Choroid plexus epithelial cell (primary cell): ENCODE measurements around the gene POLN.
"Not testable (repeated sequence)": the region's sequence is repeated elsewhere in the genome, so short reads cannot be mapped to it uniquely, and the experiment has no call there.

Experiments used
- DNase-seq: peaks from one replicate; pipeline ENCODE4 v3.0.0-alpha.2; 2010; ENCODE audit warnings: low read depth
- H3K4me3 ChIP-seq: 2 replicates; pipeline ENCODE4 v1.5.1; 2011; ENCODE audit warnings: low read depth, mild to moderate bottlenecking, control low read depth, low read length, moderate library complexity
- TF ChIP-seq, protein P1 (sequence below): conservative IDR thresholded peaks from 2 replicates; pipeline ENCODE4 v1.5.1; 2011; ENCODE audit warnings: low read depth, mild to moderate bottlenecking, control low read depth, inconsistent platforms, low read length, moderate library complexity

POLN gene

DNA sequence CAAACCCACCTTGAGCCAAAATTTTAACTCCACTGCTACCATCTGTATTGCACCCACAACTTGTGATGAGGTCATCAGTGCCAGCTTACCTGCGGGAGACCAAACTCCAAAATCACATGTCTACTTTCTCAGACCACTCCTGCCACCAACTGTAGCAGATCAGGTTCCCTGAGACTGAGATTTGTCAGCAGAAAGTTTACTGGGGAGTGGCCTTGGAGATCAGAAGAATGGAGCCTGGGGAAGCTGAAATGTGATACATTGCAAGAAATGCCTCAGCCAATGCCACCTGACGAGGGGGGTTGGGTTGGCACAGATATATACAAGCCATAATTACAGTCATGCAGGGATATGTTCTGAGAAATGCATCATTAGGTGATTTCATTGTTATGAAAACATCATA is 19.1 kb downstream of the POLN start:
- no peak overlapping the region for H3K4me3 ChIP-seq
- TF ChIP-seq, protein P1, sequence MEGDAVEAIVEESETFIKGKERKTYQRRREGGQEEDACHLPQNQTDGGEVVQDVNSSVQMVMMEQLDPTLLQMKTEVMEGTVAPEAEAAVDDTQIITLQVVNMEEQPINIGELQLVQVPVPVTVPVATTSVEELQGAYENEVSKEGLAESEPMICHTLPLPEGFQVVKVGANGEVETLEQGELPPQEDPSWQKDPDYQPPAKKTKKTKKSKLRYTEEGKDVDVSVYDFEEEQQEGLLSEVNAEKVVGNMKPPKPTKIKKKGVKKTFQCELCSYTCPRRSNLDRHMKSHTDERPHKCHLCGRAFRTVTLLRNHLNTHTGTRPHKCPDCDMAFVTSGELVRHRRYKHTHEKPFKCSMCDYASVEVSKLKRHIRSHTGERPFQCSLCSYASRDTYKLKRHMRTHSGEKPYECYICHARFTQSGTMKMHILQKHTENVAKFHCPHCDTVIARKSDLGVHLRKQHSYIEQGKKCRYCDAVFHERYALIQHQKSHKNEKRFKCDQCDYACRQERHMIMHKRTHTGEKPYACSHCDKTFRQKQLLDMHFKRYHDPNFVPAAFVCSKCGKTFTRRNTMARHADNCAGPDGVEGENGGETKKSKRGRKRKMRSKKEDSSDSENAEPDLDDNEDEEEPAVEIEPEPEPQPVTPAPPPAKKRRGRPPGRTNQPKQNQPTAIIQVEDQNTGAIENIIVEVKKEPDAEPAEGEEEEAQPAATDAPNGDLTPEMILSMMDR = no peak
- DNase-seq = no peak

DNA sequence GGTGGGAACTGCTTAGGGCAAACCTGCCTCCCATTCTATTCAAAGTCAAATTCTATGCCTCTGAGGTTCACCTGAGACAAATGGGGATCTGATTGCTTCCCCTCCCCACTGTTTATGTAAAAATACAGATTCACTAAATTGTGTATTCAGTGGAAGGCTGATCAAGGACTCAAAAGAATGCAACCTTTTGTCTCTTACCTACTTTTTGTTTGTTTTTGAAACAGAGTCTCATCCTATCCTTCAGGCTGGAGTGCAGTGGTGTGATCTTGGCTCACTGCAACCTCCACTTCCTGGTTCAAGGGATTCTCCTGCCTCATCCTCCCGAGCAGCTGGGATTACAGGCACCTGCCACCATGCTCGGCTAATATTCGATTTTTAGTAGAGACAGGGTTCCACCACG is 20.5 kb downstream of the POLN start:
- H3K4me3 ChIP-seq, DNase-seq: not testable (repeated sequence)

DNA sequence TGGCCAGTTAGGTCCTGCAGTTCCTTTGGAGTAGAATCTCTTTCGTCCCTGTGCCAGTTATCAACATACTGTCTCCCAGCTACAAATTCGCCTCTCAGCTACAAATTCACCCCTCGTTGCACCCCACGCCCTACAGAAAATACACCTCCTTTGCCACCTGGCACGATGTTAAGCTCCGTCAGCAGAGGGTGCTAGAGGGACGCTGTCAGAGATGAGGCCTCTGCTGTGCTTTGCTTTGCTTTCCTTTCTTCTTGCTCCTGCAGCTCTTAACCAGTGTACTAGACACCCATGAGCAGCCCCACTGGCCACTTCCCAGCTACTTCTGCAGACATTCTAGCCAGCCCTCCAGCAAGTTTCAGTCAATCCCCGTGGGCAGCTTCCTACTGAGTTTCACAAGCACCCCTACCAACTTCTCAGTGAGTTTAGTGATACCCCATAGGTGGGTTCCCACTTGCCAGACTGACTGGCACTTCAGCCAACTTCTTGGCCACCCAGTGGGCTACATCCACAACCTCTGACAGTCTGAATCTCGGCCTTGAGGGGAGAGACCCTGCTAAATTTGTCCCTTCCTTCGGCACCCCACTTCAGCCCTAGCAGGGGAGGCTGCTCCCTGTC is 21.8 kb downstream of the POLN start:
- DNase-seq = peak; percentile 82
- TF ChIP-seq, protein P1 = peak; percentile 97
- no peak overlapping the region for H3K4me3 ChIP-seq

DNA sequence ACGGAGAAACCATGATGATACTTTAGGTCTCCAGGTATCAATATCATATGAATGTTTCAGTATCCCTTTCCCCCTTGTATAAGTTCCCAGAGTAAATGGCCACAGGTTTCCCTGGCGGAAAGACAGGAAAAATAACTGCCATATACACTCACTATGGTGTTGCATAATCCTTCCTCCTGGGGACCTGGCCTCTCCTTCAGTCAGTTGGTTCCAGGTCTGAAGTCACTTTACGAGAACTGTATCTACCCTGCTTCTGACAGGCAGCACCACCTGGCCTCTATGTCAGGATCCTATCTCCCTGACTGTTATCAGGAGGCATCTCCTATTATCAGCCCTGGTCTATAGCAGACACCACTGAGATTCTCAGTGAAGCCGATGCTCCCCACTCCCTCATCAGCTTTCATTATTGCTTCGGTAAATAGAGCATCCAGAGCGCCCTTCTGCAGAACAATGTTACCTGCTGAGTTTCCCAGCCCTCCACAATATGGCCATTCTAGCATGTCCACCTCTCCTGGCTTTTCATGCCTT is 22.6 kb downstream of the POLN start:
- TF ChIP-seq, protein P1 = no peak
- DNase-seq = no peak
- no peak overlapping the region for H3K4me3 ChIP-seq

DNA sequence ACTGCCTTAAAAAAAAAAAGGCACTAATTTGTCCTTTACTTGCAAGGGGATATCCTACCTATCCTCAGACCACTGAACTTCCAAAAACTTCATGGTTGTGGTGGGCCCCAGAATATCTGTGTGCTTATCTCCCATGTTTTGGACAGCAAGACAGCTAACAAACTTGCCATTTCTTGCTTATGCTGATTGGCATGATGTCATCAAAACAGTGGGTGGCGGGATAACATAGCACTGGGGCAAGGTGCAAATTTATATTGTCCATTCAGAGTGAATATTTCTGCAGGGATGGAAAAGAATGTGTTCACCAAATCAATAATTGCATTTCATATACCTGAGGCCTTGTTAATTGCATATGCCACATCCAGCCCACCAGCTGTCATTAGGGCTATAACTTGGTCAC is 23.5 kb downstream of the POLN start:
- DNase-seq = no peak
- H3K4me3 ChIP-seq = no peak overlapping the region
- TF ChIP-seq, protein P1 = no peak

DNA sequence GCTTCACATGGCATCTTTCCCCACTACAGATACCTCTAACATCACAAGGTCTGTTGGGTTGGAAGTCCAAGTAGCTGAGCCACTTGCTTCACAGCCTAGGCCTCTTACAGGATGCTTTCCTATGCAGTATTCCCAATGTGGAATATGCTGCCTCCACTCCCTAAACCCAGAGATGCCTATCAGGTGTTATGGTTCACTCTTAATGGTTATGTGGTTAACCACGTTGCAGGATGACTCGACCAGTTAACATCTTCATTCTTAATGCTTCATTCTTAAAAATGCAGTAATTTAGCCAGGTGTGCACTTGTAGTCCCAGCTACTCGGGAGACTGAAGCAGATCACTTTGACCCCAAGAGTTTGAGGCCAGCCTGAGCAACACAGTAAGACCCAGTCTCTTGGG is 24.2 kb downstream of the POLN start:
- H3K4me3 ChIP-seq = no peak overlapping the region
- peak; percentile 22 for DNase-seq
- TF ChIP-seq, protein P1 = no peak

DNA sequence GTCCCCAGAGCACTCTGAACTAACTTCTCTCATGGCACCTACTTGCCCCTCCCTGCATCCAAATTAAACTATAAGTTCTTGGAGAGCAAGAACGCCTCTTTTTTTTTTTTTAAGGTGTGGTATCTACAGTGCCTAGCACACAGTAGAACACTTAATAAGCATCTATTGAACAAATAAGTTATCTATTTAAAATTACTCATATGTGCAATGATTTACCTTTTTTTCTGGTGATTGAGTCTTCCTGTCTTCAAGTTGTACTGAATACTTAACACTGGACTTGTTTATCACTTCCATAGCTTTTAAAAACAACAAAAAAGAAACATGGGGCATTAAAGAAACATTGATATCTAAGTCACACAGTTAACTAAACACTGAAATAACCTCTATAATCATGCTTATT is 29.1 kb downstream of the POLN start:
- DNase-seq = no peak
- no peak overlapping the region for H3K4me3 ChIP-seq

DNA sequence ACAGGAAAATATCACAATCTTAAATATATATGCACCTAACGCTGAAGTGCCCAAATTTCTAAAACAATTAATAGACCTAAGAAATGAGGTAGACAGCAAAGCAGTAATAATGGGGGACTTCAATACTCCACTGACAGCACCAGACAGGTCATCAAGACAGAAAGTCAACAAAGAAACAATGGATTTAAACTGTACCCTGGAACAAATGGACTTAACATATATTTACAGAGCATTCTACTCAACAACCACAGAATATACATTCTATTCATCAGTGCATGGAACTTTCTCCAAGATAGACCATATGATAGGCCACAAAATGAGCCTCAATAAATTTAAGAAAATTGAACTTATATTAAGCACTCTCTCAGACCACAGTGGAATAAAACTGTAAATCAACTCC is 39.1 kb downstream of the POLN start:
- not testable (repeated sequence) for H3K4me3 ChIP-seq, DNase-seq

More for the DNA sequence above, 29.1 kb downstream of the POLN start:
- TF ChIP-seq, protein P1 = no peak
